HG03025 (cell line): ENCODE results near the gene GRAMD2B.
"Not testable (repeated sequence)": the region's sequence is repeated elsewhere in the genome, so short reads cannot be mapped to it uniquely, and the experiment has no call there.

Source experiments
- ATAC-seq: cut with Tn5 transposase; IDR thresholded peaks from one replicate; pipeline ENCODE4 v1.9.1; 2021; ENCODE audit warnings: mild to moderate bottlenecking, moderate library complexity; ENCODE audit not compliant: unreplicated experiment, low FRiP score

GRAMD2B gene

GRCh38 chr5:126410623-126411022 is 12.6 kb upstream of the GRAMD2B start:
- ATAC-seq, result no peak

GRCh38 chr5:126413856-126414255 is 9.4 kb upstream of the GRAMD2B start:
- no peak for ATAC-seq

GRCh38 chr5:126414874-126415502 is 8.2 kb upstream of the GRAMD2B start:
- ATAC-seq, result no peak

- ATAC-seq, result no peak
Observed at GRCh38 chr5:126415789-126416188, 7.4 kb upstream of the GRAMD2B start.

- ATAC-seq, result no peak
Observed at GRCh38 chr5:126416266-126416925, 6.8 kb upstream of the GRAMD2B start.

GRCh38 chr5:126417178-126417577 is 6.0 kb upstream of the GRAMD2B start:
- no peak for ATAC-seq

GRCh38 chr5:126419102-126419501 is 4.1 kb upstream of the GRAMD2B start:
- no peak for ATAC-seq

- no peak for ATAC-seq
Observed at GRCh38 chr5:126428421-126428820, 5.2 kb downstream of the GRAMD2B start.

- ATAC-seq, result no peak
Observed at GRCh38 chr5:126430631-126431030, 7.4 kb downstream of the GRAMD2B start.

GRCh38 chr5:126433701-126434100 is 10.5 kb downstream of the GRAMD2B start:
- no peak for ATAC-seq

- no peak for ATAC-seq
Observed at GRCh38 chr5:126435261-126435660, 12.1 kb downstream of the GRAMD2B start.

GRCh38 chr5:126435714-126436113 is 12.5 kb downstream of the GRAMD2B start:
- no peak for ATAC-seq

- no peak for ATAC-seq
Observed at GRCh38 chr5:126437721-126438120, 14.5 kb downstream of the GRAMD2B start.

- ATAC-seq, result peak; percentile 67
Observed at GRCh38 chr5:126438267-126438666, 15.1 kb downstream of the GRAMD2B start.

GRCh38 chr5:126438868-126439267 is 15.7 kb downstream of the GRAMD2B start:
- ATAC-seq, result no peak

GRCh38 chr5:126439724-126440123 is 16.5 kb downstream of the GRAMD2B start:
- ATAC-seq, result not testable (repeated sequence)

- ATAC-seq, result no peak
Observed at GRCh38 chr5:126441230-126441629, 18.0 kb downstream of the GRAMD2B start.

GRCh38 chr5:126443374-126443851 is 20.2 kb downstream of the GRAMD2B start:
- peak; percentile 95 for ATAC-seq

GRCh38 chr5:126444137-126444536 is 20.9 kb downstream of the GRAMD2B start:
- no peak for ATAC-seq

- no peak for ATAC-seq
Observed at GRCh38 chr5:126445502-126446174, 22.4 kb downstream of the GRAMD2B start.

GRCh38 chr5:126446498-126447224 is 23.5 kb downstream of the GRAMD2B start:
- ATAC-seq, result no peak
